Adrenal gland (tissue), 5 donors: ENCODE data around the gene GRXCR2.

Experiments used
- POLR2A ChIP-seq, 2 donors: fragments of 450-650 bp; IDR thresholded peaks; one replicate each; pipeline ENCODE4 v1.6.1; 2017; ENCODE audit warnings: antibody characterized with exemption in 2 of 2, mild to moderate bottlenecking in 2 of 2, moderate library complexity in 1 of 2
- TF ChIP-seq, protein P1 (sequence below), 6 experiments: fragments of 450-650 bp in 4 of 6; fragments of 200-600 bp in 2 of 6; sonication (generic) in 1 of 6; IDR thresholded peaks; 1 replicate in 5 of 6; 2 replicates in 1 of 6; pipeline versions ENCODE4 v1.5.1 to v1.8.0; 2016 to 2021; ENCODE audit warnings: antibody characterized with exemption in 6 of 6, mild to moderate bottlenecking in 2 of 6, moderate library complexity in 1 of 6
- donor health status: DM: no; HTN: no; CAD: no.

DNA sequence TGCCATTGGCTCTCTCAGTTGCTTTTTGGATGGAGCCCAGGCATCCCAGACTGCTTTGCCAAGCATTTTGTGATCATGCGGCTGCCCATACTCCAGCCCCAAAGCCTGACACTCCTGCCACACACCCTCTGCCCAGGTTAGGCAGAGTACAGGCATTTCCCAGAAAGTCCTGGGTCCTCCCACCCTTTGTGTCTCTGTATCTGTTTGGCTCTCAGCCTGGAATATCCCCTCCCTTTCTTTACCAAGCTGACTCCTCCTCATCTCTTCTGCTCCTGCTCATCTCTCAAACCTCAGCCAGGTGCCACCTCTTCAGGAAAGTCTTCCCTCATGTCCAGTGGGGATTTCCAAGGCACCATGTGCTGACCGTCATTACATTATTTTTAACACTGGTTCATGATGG lies 49.2 kb upstream of the GRXCR2 start:
- TF ChIP-seq, protein P1, sequence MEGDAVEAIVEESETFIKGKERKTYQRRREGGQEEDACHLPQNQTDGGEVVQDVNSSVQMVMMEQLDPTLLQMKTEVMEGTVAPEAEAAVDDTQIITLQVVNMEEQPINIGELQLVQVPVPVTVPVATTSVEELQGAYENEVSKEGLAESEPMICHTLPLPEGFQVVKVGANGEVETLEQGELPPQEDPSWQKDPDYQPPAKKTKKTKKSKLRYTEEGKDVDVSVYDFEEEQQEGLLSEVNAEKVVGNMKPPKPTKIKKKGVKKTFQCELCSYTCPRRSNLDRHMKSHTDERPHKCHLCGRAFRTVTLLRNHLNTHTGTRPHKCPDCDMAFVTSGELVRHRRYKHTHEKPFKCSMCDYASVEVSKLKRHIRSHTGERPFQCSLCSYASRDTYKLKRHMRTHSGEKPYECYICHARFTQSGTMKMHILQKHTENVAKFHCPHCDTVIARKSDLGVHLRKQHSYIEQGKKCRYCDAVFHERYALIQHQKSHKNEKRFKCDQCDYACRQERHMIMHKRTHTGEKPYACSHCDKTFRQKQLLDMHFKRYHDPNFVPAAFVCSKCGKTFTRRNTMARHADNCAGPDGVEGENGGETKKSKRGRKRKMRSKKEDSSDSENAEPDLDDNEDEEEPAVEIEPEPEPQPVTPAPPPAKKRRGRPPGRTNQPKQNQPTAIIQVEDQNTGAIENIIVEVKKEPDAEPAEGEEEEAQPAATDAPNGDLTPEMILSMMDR (IDR thresholded peaks at IDR 0.05) = no peak
- no peak for TF ChIP-seq POLR2A (IDR thresholded peaks at IDR 0.05)
